GF-D8 (cell line): ENCODE results near the gene DNAAF6.
"Not testable (repeated sequence)": the region's sequence is repeated elsewhere in the genome, so short reads cannot be mapped to it uniquely, and the experiment has no call there.

ENCODE experiments used
- DNase-seq: peaks from one replicate; lab custom pipeline; 2025; lab: John Stamatoyannopoulos, UW

Gene DNAAF6

GRCh38 chrX:107205770-107206696, at the start of gene DNAAF6, which contains the start of gene NUP62CL:
TSS of gene DNAAF6 (plus strand) at chrX:107206611. CDS start at chrX:107212876, 6,265 bp downstream.
TSS of gene NUP62CL (minus strand) at chrX:107206433. CDS start at chrX:107175146, 31,287 bp downstream.
- no peak for DNase-seq

DNA sequence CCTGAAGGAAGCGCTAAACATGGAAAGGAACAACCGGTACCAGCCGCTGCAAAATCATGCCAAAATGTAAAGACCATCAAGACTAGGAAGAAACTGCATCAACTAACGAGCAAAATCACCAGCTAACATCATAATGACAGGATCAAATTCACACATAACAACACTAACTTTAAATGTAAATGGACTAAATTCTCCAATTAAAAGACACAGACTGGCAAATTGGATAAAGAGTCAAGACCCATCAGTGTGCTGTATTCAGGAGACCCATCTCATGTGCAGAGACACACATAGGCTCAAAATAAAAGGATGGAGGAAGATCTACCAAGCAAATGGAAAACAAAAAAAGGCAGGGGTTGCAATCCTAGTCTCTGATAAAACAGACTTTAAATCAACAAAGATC, 48.8 kb upstream of the DNAAF6 start:
- DNase-seq: not testable (repeated sequence)

DNA sequence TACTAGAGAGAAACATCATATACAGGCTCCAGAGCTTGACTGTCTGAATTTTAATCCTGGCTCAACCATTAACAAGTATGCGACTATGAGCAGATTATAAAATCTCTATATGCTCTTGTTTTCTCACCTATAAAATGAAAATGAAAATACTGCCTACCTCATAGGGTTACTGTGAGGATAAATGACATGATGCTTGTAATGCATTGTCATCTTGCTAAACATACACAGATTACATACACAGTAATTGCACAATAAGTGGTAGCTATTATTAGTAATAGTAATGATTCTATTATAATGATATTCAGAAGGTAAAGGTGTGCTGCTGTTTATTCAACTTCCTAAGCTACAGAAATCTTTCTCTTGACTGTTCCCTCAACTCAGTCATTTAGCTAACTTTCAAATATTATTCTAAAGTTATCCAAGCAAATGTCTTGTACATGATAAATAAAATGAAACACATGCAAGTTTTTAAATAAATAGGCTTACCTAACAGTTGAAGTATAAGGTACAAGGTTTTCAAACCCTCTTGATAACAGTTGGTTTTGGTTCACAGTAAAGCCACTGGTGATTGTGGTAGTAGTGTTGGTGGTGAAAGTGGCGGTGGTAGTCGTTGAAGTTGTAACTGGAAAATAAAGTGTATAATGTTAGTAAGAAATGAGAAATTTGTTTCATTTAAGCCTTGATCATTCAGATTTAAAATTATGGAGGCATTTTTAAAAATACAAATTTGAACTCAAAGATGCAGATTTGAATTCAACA, 39.1 kb upstream of the DNAAF6 start:
- DNase-seq: no peak

- no peak for DNase-seq
These were observed 38.2 kb upstream of the DNAAF6 start for GRCh38 chrX:107168257-107168656.

DNA sequence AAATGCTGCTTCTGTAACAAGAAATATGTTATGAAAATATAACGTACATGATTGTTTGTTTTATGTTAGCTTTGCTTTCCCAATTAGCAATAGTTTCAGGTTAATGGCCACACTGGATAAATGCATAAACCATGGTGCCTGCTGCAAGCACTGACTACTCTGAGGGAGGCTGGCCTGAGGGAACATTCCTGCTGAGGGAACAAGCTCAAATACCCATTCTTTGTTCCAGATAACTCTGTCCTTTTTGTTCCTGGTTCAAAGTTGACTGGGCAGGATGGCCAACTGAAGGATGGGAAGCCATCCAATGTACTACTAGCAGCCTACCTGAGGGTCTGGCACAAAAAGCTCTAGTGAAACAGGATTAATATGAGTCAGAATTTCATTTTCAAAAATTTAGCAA, 37.7 kb upstream of the DNAAF6 start:
- DNase-seq: no peak

DNA sequence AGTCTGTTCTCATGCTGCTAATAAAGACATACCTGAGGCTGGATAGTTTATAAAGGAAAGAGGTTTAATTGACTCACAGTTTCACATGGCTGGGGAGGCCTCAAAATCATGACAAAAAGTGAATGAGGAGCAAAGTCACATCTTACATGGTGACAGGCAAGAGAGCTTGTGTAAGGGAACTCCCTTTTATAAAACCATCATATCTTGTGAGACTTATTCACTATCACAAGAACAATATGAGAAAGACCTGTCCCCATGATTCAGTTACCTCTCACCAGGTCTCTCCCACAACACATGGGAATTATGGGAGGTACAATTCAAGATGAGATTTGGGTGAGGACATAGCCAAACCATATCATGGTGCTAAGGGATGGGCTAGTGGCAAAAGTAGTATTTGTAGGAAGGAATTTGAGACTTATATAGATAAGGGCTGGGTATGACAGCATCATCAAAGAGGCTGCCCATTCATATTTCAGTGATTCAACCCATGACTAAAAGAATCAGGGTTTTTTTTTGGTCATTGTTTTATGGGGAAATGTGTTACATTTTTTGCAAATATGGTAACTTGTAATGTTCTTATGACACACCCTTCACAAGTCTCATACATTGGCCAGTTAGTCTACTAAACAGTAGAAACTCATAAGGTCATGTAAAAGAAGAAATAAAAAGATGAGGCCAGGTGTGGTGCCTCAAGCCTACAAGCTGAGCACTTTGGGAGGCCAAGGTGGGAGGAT, 34.9 kb upstream of the DNAAF6 start:
- DNase-seq: no peak

- no peak for DNase-seq
These were observed 9.1 kb upstream of the DNAAF6 start for GRCh38 chrX:107197319-107197718.

- not testable (repeated sequence) for DNase-seq
These were observed 8.3 kb upstream of the DNAAF6 start for GRCh38 chrX:107198074-107198473.

GRCh38 chrX:107199491-107199890, 6.9 kb upstream of the DNAAF6 start:
- no peak for DNase-seq

GRCh38 chrX:107204068-107204605, 2.3 kb upstream of the DNAAF6 start:
- DNase-seq: no peak

GRCh38 chrX:107206697-107207065, 270 bp downstream of the DNAAF6 start:
- DNase-seq: no peak

GRCh38 chrX:107207089-107207488, 678 bp downstream of the DNAAF6 start:
- no peak for DNase-seq

- no peak for DNase-seq
These were observed 1.5 kb downstream of the DNAAF6 start for GRCh38 chrX:107207943-107208342.

GRCh38 chrX:107213477-107213876, 7.1 kb downstream of the DNAAF6 start:
- no peak for DNase-seq

GRCh38 chrX:107226757-107227156, 20.3 kb downstream of the DNAAF6 start:
- DNase-seq: no peak

- DNase-seq: no peak
These were observed 21.5 kb downstream of the DNAAF6 start for GRCh38 chrX:107227780-107228485.

GRCh38 chrX:107228486-107228819, 22.0 kb downstream of the DNAAF6 start:
- DNase-seq: no peak

- no peak for DNase-seq
These were observed 66.1 kb downstream of the DNAAF6 start for GRCh38 chrX:107272431-107272921.

DNA sequence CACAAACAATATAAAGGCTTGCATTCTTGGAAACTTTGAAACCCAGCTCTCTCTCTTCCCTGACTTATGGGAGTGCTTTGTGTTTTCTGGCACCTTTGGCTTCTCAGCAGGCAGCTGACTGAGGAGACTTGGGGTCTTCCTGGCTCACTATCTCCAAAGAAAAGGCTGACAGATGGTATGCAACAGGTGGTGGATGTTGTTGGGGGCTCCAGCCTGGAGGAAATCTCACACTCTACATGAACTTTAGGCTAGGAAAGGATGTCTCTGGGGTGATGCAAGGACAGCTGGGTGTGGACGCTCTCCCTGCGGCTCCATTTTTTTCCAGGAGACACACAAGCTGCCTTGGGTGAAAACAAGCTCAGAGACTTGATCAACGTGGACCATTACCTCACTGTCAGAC, 67.4 kb downstream of the DNAAF6 start:
- no peak for DNase-seq

GRCh38 chrX:107288676-107289075, 82.3 kb downstream of the DNAAF6 start:
- DNase-seq: no peak

- no peak for DNase-seq
These were observed 83.6 kb downstream of the DNAAF6 start for GRCh38 chrX:107290019-107290418.
